GM19467 (cell line): ENCODE data around the gene ATF7IP.

Experiments
- ATAC-seq: cut with Tn5 transposase; IDR thresholded peaks from one replicate; pipeline ENCODE4 v1.9.1; 2021; ENCODE audit warnings: mild to moderate bottlenecking, moderate library complexity; ENCODE audit not compliant: unreplicated experiment

ATF7IP gene

GRCh38 chr12:14473707-14474287, 108.3 kb downstream of the ATF7IP start:
- no peak for ATAC-seq

GRCh38 chr12:14479004-14479403, 113.5 kb downstream of the ATF7IP start:
- ATAC-seq = no peak

- no peak for ATAC-seq
Observed at GRCh38 chr12:14481201-14481600, 115.7 kb downstream of the ATF7IP start.

GRCh38 chr12:14482361-14482760, 116.9 kb downstream of the ATF7IP start:
- ATAC-seq = no peak

GRCh38 chr12:14482886-14483285, 117.4 kb downstream of the ATF7IP start:
- no peak for ATAC-seq

GRCh38 chr12:14495326-14495725, 129.8 kb downstream of the ATF7IP start:
- no peak for ATAC-seq

- no peak for ATAC-seq
Observed at GRCh38 chr12:14505626-14506596, 140.4 kb downstream of the ATF7IP start.

GRCh38 chr12:14510574-14510973, 145.1 kb downstream of the ATF7IP start:
- ATAC-seq = no peak

- ATAC-seq = no peak
Observed at GRCh38 chr12:14514154-14514842, 148.8 kb downstream of the ATF7IP start.

- no peak for ATAC-seq
Observed at GRCh38 chr12:14514946-14515345, 149.5 kb downstream of the ATF7IP start.

- no peak for ATAC-seq
Observed at GRCh38 chr12:14521822-14522221, 156.3 kb downstream of the ATF7IP start.

- ATAC-seq = no peak
Observed at GRCh38 chr12:14525964-14526363, 160.5 kb downstream of the ATF7IP start.

- ATAC-seq = no peak
Observed at GRCh38 chr12:14532152-14532551, 166.7 kb downstream of the ATF7IP start.

- no peak for ATAC-seq
Observed at GRCh38 chr12:14537088-14537487, 171.6 kb downstream of the ATF7IP start.

GRCh38 chr12:14540801-14541462, 175.4 kb downstream of the ATF7IP start:
- ATAC-seq = no peak

GRCh38 chr12:14545144-14546124, 180.0 kb downstream of the ATF7IP start:
- ATAC-seq = no peak

GRCh38 chr12:14547571-14547970, 182.1 kb downstream of the ATF7IP start:
- ATAC-seq = no peak

GRCh38 chr12:14548609-14549008, 183.1 kb downstream of the ATF7IP start:
- ATAC-seq = no peak
